IMR-90 (cell line): ENCODE measurements around the gene TNS3. TPM values are rescaled to one million over a fixed set of nuclear protein-coding genes. Genes with fewer than 3 reads are reported as not detected.
A peak's percentile ranks its signal among the peaks of the same experiment; 100 is the strongest.

Source experiments
- ATAC-seq: fragments of 200-7000 bp; cut with Tn5 transposase; 2 replicates; pipeline ENCODE4 v1.9.1; 2020; ENCODE audit warnings: low read depth, mild to moderate bottlenecking, moderate library complexity
- BruUV-seq: library from RNA; stranded (reverse); fragments of 400-500 nt; replicated peaks from 2 replicates; lab custom pipeline; 2021; lab: Mats Ljungman, UMichigan
- CTCF ChIA-PET: fragments of 300-600 bp; formaldehyde crosslinking; extraction: SDS; loops from one replicate; lab custom pipeline; 2021; ENCODE audit warnings: antibody characterized with exemption; lab: Yijun Ruan, JAX
- POLR2A ChIA-PET: fragments of 300-600 bp; sonication (Branson Sonifier 250); formaldehyde crosslinking; loops from one replicate; lab custom pipeline; 2022; ENCODE audit warnings: antibody characterized with exemption; ENCODE audit not compliant: unreplicated experiment; lab: Charles Lee
- DNase-seq: peaks from one replicate; pipeline ENCODE4 v3.0.0; 2013
- H2AFZ ChIP-seq: replicated peaks from 2 replicates; pipeline ENCODE3; 2013; ENCODE audit warnings: low read length, mild to moderate bottlenecking; ENCODE audit not compliant: poor library complexity
- H2AK5ac ChIP-seq: 2 replicates; pipeline ENCODE4 v1.6.1; 2013; ENCODE audit warnings: low read depth, low read length, inconsistent platforms
- H2AK9ac ChIP-seq: replicated peaks from 2 replicates; pipeline ENCODE3; 2013; ENCODE audit warnings: mild to moderate bottlenecking, low read depth, low read length, moderate library complexity; ENCODE audit not compliant: poor library complexity
- H2BK120ac ChIP-seq: 2 replicates; pipeline ENCODE4 v1.6.1; 2013; ENCODE audit warnings: low read depth, low read length, inconsistent platforms
- H2BK15ac ChIP-seq: 3 replicates; pipeline ENCODE4 v1.6.1; 2013; ENCODE audit warnings: low read depth, low read length, inconsistent platforms
- H2BK20ac ChIP-seq: 2 replicates; pipeline ENCODE4 v1.6.1; 2013; ENCODE audit warnings: low read depth, mild to moderate bottlenecking, inconsistent platforms, low read length, moderate library complexity
- H2BK5ac ChIP-seq: 2 replicates; pipeline ENCODE4 v1.6.1; 2013; ENCODE audit warnings: mild to moderate bottlenecking, low read depth, low read length, inconsistent platforms; ENCODE audit not compliant: poor library complexity, severe bottlenecking
- H3K14ac ChIP-seq: replicated peaks from 2 replicates; pipeline ENCODE4 v1.6.1; 2013; ENCODE audit warnings: low read depth, low read length, inconsistent platforms
- H3K18ac ChIP-seq: 2 replicates; pipeline ENCODE4 v1.6.1; 2013; ENCODE audit warnings: low read depth, low read length, control low read depth
- H3K23ac ChIP-seq: 2 replicates; pipeline ENCODE4 v1.6.1; 2013; ENCODE audit warnings: low read depth, low read length, inconsistent platforms
- H3K27ac ChIP-seq: 2 replicates; pipeline ENCODE4 v1.5.1; 2013; ENCODE audit warnings: mild to moderate bottlenecking, control low read depth, low read length; ENCODE audit not compliant: insufficient read depth
- H3K27me3 ChIP-seq: 2 replicates; pipeline ENCODE4 v1.6.1; 2013; ENCODE audit warnings: low read length; ENCODE audit not compliant: control insufficient read depth, insufficient read depth
- H3K36me3 ChIP-seq: 2 replicates; pipeline ENCODE4 v1.6.1; 2013; ENCODE audit warnings: low read length, mixed read lengths; ENCODE audit not compliant: control insufficient read depth, insufficient read depth
- H3K4ac ChIP-seq: 2 replicates; pipeline ENCODE4 v1.6.1; 2013; ENCODE audit warnings: low read depth, low read length, inconsistent platforms
- H3K4me1 ChIP-seq: 2 replicates; pipeline ENCODE4 v1.6.1; 2013; ENCODE audit warnings: low read length, mixed read lengths; ENCODE audit not compliant: control insufficient read depth, insufficient read depth
- H3K4me2 ChIP-seq: 2 replicates; pipeline ENCODE4 v1.6.1; 2013; ENCODE audit warnings: low read depth, mild to moderate bottlenecking, control low read depth, low read length, moderate library complexity
- H3K4me3 ChIP-seq: 2 replicates; pipeline ENCODE4 v1.5.1; 2013; ENCODE audit warnings: low read depth, mild to moderate bottlenecking, control low read depth, low read length, moderate library complexity; ENCODE audit not compliant: insufficient read depth
- H3K56ac ChIP-seq: 2 replicates; pipeline ENCODE4 v1.6.1; 2013; ENCODE audit warnings: low read length, inconsistent platforms; ENCODE audit not compliant: insufficient read depth; ENCODE audit errors: extremely low read depth
- H3K79me1 ChIP-seq, 2 experiments: 2 replicates each; pipeline ENCODE4 v1.6.1; 2013; ENCODE audit warnings: low read length in 2 of 2, inconsistent platforms in 1 of 2, low read depth in 1 of 2
- H3K9ac ChIP-seq: 2 replicates; pipeline ENCODE4 v1.6.1; 2013; ENCODE audit warnings: low read depth, low read length, control low read depth
- H3K9me1 ChIP-seq: 2 replicates; pipeline ENCODE4 v1.6.1; 2013; ENCODE audit warnings: low read length, inconsistent platforms; ENCODE audit not compliant: insufficient read depth
- H3K9me3 ChIP-seq: 2 replicates; pipeline ENCODE4 v1.6.1; 2013; ENCODE audit warnings: low read length; ENCODE audit not compliant: control insufficient read depth, insufficient read depth
- H4K20me1 ChIP-seq: 2 replicates; pipeline ENCODE4 v1.6.1; 2013; ENCODE audit warnings: low read length, inconsistent platforms; ENCODE audit not compliant: insufficient read depth
- H4K5ac ChIP-seq: 2 replicates; pipeline ENCODE4 v1.6.1; 2013; ENCODE audit warnings: mild to moderate bottlenecking, low read depth, low read length, control low read depth
- H4K8ac ChIP-seq, 2 experiments: 2 replicates each; pipeline ENCODE4 v1.6.1; 2013; ENCODE audit warnings: low read depth in 2 of 2, low read length in 2 of 2, control low read depth in 1 of 2, inconsistent platforms in 1 of 2
- H4K91ac ChIP-seq: 2 replicates; pipeline ENCODE4 v1.6.1; 2013; ENCODE audit warnings: low read depth, low read length, inconsistent platforms; ENCODE audit not compliant: insufficient read depth
- MAFK ChIP-seq: IDR thresholded peaks from 2 replicates; pipeline ENCODE4 v1.6.1; 2012; ENCODE audit warnings: low read depth, low read length, improper control_type of control experiment
- NFE2L2 ChIP-seq: fragments of 150-350 bp; IDR thresholded peaks from 2 replicates; pipeline ENCODE4 v1.6.1; 2016; ENCODE audit warnings: low read depth, mild to moderate bottlenecking, low read length
- WGBS, 2 experiments: methylation state at CpG; one replicate each; pipeline versions ENCODE4 v1.1.5 to v1.1.7; 2013; ENCODE audit warnings: missing lambda C conversion rate in 2 of 2; ENCODE audit not compliant: insufficient read length in 1 of 2; ENCODE audit errors: extremely low coverage in 2 of 2; 5-methylcytosine and 5-hydroxymethylcytosine counted together
- dilution Hi-C: fragments of 300-500 bp; cut with HindIII; formaldehyde crosslinking; loops from one replicate; pipeline ENCODE4 v1.14.3; 2018; ENCODE audit warnings: low sequenced_read_pairs; ENCODE audit not compliant: unreplicated experiment
- in situ Hi-C: fragments of 300-500 bp; cut with MboI; formaldehyde crosslinking; loops from 3 replicates; pipeline ENCODE4 v1.14.3; 2019; ENCODE audit warnings: low sequenced_read_pairs, inconsistent platforms, mixed read lengths
- intact Hi-C: fragments of 100-400 bp; cut with micrococcal nuclease; formaldehyde crosslinking; loops from 2 replicates; pipeline ENCODE4 v1.10.0; 2022
- polyA plus RNA-seq, 3 experiments: library from polyadenylated mRNA; depleted of rRNA; stranded (reverse); fragments of >200 nt; gene quantifications; 2 replicates each; pipeline ENCODE4 v1.2.3, GENCODE V29; 2012; ENCODE audit warnings: low replicate concordance in 1 of 3
- total RNA-seq: library from RNA; depleted of rRNA; stranded (reverse); fragments of >200 nt; gene quantifications from 2 replicates; pipeline ENCODE4 v1.2.3, GENCODE V29; 2012

TNS3 gene
- total and polyA plus RNA-seq, 2 of the 4 experiments (the other 2 are of a cell fraction) = 64.3 to 79.2 TPM

GRCh38 chr7:47432671-47433563, 149.0 kb downstream of the TNS3 start:
- dilution Hi-C loops (no loop called here), intact Hi-C loops (no loop called here), in situ Hi-C loops (loop anchor here (10.0 kb wide), 1 partner anchor 512 kb away; the partner anchor contains the start of gene PKD1L1)
- Histone ChIP-seq H2BK20ac (no peak overlapping the region; the same call in 1 of the 2 replicates), H2BK5ac (no peak overlapping the region), H3K23ac (no peak overlapping the region; the same call in 1 of the 2 replicates), H3K4ac (no peak overlapping the region), H3K14ac (no peak overlapping the region), H4K8ac (no peak overlapping the region), H3K4me2 (no peak overlapping the region), H4K20me1 (peaks cover 15% of the 10 kb centered on the region), H3K9me3 (no peaks in the 10 kb centered on the region), H2BK15ac (no peak overlapping the region), H3K79me1 (peaks cover 22 to 53% of the 10 kb centered on the region in 2 experiments; a peak in 2 of 4 replicates), H3K9me1 (0 out of 2 replicates have a peak, but pooled peaks cover 6% of the 10 kb centered on the region), H2AK9ac (no peak overlapping the region), H3K4me3 (no peak overlapping the region), H3K56ac (no peak overlapping the region), H3K36me3 (peaks cover 22% of the 10 kb centered on the region), H3K27ac (no peak overlapping the region), H3K27me3 (no peaks in the 10 kb centered on the region), H3K9ac (no peak overlapping the region), H3K18ac (no peak overlapping the region), H2AFZ (no peak overlapping the region), H3K4me1 (0 out of 2 replicates have a peak, but pooled peaks cover 2% of the 10 kb centered on the region), H2BK120ac (no peak overlapping the region), H4K5ac (no peak overlapping the region), H2AK5ac (no peak overlapping the region), H4K91ac (no peak overlapping the region)
- WGBS, 2 experiments = 58% methylated on average over 7 of the region's 17 CpGs; no CpG with 5 or more reads in 1 of the 2 experiments
- BruUV-seq = no TSS peak
- ATAC-seq = no peak
- no peak for DNase-seq
- POLR2A ChIA-PET = interaction anchor here (0.6 kb wide), 1 partner anchor 1331 kb away, joined by 3 read pairs; no protein-coding TSS in a partner anchor
- TF ChIP-seq MAFK (peak; percentile 54; the same call in 1 of the 2 replicates), NFE2L2 (no peak)
- CTCF ChIA-PET = interaction anchor here (0.5 to 0.9 kb wide), 2 partner anchors 145 to 166 kb away, joined by 3 read pairs; no protein-coding TSS in a partner anchor
